Lower leg skin (tissue), 3 donors: ENCODE results near the gene FARS2.

Experiments
- POLR2A ChIP-seq, 2 donors: fragments of 450-650 bp; IDR thresholded peaks; one replicate each; pipeline ENCODE4 v1.6.1; 2016 to 2017; ENCODE audit warnings: antibody characterized with exemption in 2 of 2, mild to moderate bottlenecking in 1 of 2, moderate library complexity in 1 of 2
- TF ChIP-seq, protein P1 (sequence below), 3 donors: fragments of 450-650 bp; IDR thresholded peaks; one replicate each; pipeline ENCODE4 v1.5.1; 2016; ENCODE audit warnings: antibody characterized with exemption in 3 of 3, mild to moderate bottlenecking in 3 of 3, moderate library complexity in 2 of 3

- TF ChIP-seq, protein P1, sequence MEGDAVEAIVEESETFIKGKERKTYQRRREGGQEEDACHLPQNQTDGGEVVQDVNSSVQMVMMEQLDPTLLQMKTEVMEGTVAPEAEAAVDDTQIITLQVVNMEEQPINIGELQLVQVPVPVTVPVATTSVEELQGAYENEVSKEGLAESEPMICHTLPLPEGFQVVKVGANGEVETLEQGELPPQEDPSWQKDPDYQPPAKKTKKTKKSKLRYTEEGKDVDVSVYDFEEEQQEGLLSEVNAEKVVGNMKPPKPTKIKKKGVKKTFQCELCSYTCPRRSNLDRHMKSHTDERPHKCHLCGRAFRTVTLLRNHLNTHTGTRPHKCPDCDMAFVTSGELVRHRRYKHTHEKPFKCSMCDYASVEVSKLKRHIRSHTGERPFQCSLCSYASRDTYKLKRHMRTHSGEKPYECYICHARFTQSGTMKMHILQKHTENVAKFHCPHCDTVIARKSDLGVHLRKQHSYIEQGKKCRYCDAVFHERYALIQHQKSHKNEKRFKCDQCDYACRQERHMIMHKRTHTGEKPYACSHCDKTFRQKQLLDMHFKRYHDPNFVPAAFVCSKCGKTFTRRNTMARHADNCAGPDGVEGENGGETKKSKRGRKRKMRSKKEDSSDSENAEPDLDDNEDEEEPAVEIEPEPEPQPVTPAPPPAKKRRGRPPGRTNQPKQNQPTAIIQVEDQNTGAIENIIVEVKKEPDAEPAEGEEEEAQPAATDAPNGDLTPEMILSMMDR (IDR thresholded peaks at IDR 0.05): no peak
- no peak for TF ChIP-seq POLR2A (IDR thresholded peaks at IDR 0.05)
Measured at GRCh38 chr6:5345324-5345723, 84.0 kb downstream of the FARS2 start.
